GM18519 (cell line): Measurements from ENCODE around the gene VWA5B2.

ENCODE experiments used
- ATAC-seq: cut with Tn5 transposase; IDR thresholded peaks from one replicate; pipeline ENCODE4 v1.9.1; 2021; ENCODE audit warnings: mild to moderate bottlenecking, moderate library complexity; ENCODE audit not compliant: unreplicated experiment, low FRiP score

VWA5B2 gene

GRCh38 chr3:184229394-184230080 lies at the start of gene VWA5B2:
VWA5B2 (plus strand) TSS chr3:184229585; CDS start chr3:184230529, 944 bp downstream.
- no peak for ATAC-seq

- ATAC-seq = no peak
Observed at GRCh38 chr3:184180165-184180564, 49.2 kb upstream of the VWA5B2 start.

- ATAC-seq = no peak
Observed at GRCh38 chr3:184181596-184181995, 47.8 kb upstream of the VWA5B2 start.

- ATAC-seq = no peak
Observed at GRCh38 chr3:184183679-184184078, 45.7 kb upstream of the VWA5B2 start.

GRCh38 chr3:184184546-184185230 lies 44.7 kb upstream of the VWA5B2 start:
- no peak for ATAC-seq

- peak; percentile 82 for ATAC-seq
Observed at GRCh38 chr3:184185461-184186183, 43.8 kb upstream of the VWA5B2 start.

GRCh38 chr3:184186184-184186901 lies 43.0 kb upstream of the VWA5B2 start, which contains the start of gene ABCF3:
ABCF3 (plus strand) TSS chr3:184186199; CDS start chr3:184186208, 9 bp downstream.
- peak; percentile 5 for ATAC-seq

- no peak for ATAC-seq
Observed at GRCh38 chr3:184186902-184187207, 42.5 kb upstream of the VWA5B2 start.

GRCh38 chr3:184188080-184188479 lies 41.3 kb upstream of the VWA5B2 start:
- no peak for ATAC-seq

GRCh38 chr3:184189421-184189820 lies 40.0 kb upstream of the VWA5B2 start:
- no peak for ATAC-seq

GRCh38 chr3:184192889-184193288 lies 36.5 kb upstream of the VWA5B2 start:
- ATAC-seq = no peak

GRCh38 chr3:184193991-184194539 lies 35.3 kb upstream of the VWA5B2 start:
- no peak for ATAC-seq

GRCh38 chr3:184196536-184196935 lies 32.8 kb upstream of the VWA5B2 start:
- no peak for ATAC-seq

- no peak for ATAC-seq
Observed at GRCh38 chr3:184198509-184198908, 30.9 kb upstream of the VWA5B2 start.

GRCh38 chr3:184200825-184201224 lies 28.6 kb upstream of the VWA5B2 start:
- no peak for ATAC-seq

- ATAC-seq = no peak
Observed at GRCh38 chr3:184203526-184203925, 25.9 kb upstream of the VWA5B2 start.

- ATAC-seq = no peak
Observed at GRCh38 chr3:184209146-184209923, 20.1 kb upstream of the VWA5B2 start.

- ATAC-seq = no peak
Observed at GRCh38 chr3:184211297-184211696, 18.1 kb upstream of the VWA5B2 start.

- no peak for ATAC-seq
Observed at GRCh38 chr3:184211718-184212117, 17.7 kb upstream of the VWA5B2 start.

- no peak for ATAC-seq
Observed at GRCh38 chr3:184218814-184219213, 10.6 kb upstream of the VWA5B2 start.
